Loucy (cell line): ENCODE results near the gene LRRTM3.

Experiments used
- EZH2phosphoT487 ChIP-seq: fragments of 200-600 bp; IDR thresholded peaks from 2 replicates; pipeline ENCODE4 v1.6.1; 2018; ENCODE audit warnings: antibody characterized with exemption, mild to moderate bottlenecking, moderate library complexity, borderline replicate concordance
- TF ChIP-seq, protein P1 (sequence below): fragments of 200-600 bp; sonication (generic); conservative IDR thresholded peaks from 2 replicates; pipeline ENCODE4 v1.5.1; 2014; ENCODE audit warnings: mild to moderate bottlenecking, antibody characterized with exemption, low read length

DNA sequence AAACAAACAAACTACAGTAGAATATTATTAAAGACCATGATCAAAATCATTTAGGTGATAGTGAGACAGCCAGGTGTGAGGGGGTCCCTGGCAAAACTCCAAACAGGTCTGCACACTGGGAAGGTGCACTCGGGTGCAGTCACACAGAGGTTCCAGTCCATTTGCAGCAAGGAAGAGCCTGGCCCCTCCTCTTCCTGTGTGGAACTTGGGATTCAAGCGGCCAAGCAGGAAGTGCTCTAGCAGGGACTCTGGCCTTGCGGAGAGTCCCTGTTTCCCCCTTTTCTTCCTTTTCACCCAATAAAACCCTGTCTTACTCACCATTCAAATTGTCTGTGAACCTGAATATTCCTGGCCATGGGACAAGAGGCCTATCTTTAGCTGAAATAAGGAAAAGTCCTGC lies 181.8 kb downstream of the LRRTM3 start:
- TF ChIP-seq, protein P1, sequence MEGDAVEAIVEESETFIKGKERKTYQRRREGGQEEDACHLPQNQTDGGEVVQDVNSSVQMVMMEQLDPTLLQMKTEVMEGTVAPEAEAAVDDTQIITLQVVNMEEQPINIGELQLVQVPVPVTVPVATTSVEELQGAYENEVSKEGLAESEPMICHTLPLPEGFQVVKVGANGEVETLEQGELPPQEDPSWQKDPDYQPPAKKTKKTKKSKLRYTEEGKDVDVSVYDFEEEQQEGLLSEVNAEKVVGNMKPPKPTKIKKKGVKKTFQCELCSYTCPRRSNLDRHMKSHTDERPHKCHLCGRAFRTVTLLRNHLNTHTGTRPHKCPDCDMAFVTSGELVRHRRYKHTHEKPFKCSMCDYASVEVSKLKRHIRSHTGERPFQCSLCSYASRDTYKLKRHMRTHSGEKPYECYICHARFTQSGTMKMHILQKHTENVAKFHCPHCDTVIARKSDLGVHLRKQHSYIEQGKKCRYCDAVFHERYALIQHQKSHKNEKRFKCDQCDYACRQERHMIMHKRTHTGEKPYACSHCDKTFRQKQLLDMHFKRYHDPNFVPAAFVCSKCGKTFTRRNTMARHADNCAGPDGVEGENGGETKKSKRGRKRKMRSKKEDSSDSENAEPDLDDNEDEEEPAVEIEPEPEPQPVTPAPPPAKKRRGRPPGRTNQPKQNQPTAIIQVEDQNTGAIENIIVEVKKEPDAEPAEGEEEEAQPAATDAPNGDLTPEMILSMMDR: no peak
- no peak for TF ChIP-seq EZH2phosphoT487
